ENCODE data around the gene ZBTB16.

DNA sequence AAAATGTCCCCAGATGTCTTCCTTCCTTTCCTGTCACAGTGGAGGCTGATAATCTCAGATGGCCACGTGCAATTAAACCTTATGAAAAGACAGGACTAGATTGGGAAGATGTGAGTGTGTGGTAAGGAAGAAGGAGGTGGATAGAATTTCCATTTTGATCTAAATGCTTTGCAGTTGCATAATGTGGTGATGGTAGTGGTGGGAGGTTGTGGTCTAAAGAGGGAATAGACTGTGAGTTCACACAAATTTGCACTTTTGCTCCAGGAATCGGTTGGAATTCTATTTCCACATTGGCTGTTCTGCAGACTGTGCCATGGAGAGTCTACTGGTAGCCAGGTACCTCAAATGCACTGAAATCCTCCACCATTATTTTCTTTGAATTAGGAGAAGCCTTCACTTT lies 93.3 kb downstream of the ZBTB16 start:
- TF ChIP-seq, protein P1, sequence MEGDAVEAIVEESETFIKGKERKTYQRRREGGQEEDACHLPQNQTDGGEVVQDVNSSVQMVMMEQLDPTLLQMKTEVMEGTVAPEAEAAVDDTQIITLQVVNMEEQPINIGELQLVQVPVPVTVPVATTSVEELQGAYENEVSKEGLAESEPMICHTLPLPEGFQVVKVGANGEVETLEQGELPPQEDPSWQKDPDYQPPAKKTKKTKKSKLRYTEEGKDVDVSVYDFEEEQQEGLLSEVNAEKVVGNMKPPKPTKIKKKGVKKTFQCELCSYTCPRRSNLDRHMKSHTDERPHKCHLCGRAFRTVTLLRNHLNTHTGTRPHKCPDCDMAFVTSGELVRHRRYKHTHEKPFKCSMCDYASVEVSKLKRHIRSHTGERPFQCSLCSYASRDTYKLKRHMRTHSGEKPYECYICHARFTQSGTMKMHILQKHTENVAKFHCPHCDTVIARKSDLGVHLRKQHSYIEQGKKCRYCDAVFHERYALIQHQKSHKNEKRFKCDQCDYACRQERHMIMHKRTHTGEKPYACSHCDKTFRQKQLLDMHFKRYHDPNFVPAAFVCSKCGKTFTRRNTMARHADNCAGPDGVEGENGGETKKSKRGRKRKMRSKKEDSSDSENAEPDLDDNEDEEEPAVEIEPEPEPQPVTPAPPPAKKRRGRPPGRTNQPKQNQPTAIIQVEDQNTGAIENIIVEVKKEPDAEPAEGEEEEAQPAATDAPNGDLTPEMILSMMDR (IDR thresholded peaks at IDR 0.05) = no peak
- TF ChIP-seq POLR2A (IDR thresholded peaks at IDR 0.05) (no peak), EP300 (IDR thresholded peaks at IDR 0.05) (no peak), POLR2AphosphoS5 (IDR thresholded peaks at IDR 0.05) (peak in 1 of 4 donors; percentile 4)

All from sigmoid colon (tissue), 4 donors.